ENCODE results near the gene JAKMIP1. TPM values are rescaled to one million over a fixed set of nuclear protein-coding genes. Genes with fewer than 3 reads are reported as not detected.

JAKMIP1 gene
- polyA plus RNA-seq, 3 donors, result 0.08 TPM; not detected in 2

DNA sequence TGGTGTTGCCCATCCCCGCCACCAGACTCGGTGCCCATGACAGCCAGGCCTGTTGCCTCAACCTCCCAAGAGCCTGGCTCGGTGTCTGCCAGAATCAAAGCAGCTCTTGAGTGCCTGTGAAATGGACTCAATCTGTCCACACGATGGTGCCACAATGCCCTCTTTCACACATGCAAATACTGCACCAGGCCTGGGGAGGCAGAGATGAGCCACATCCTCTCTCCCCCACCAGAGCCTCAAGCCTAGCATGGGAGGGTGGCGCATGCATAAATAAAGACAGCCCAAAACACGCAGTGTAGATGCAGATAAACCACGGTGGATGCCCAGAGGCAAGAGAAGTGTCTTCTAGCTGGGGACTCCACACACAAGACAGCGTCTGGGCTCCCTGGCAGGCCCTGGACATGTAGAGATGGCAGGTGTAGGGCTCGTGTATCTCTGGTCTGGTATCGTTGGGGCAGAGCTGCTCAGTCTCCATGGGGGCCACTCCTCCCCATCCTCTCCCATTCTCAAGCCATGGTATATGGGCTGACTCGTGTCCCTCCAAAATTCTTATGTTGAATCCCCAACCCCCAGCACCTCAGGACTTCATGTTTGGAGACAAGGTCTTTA is 65.6 kb downstream of the JAKMIP1 start:
- TF ChIP-seq, protein P1, sequence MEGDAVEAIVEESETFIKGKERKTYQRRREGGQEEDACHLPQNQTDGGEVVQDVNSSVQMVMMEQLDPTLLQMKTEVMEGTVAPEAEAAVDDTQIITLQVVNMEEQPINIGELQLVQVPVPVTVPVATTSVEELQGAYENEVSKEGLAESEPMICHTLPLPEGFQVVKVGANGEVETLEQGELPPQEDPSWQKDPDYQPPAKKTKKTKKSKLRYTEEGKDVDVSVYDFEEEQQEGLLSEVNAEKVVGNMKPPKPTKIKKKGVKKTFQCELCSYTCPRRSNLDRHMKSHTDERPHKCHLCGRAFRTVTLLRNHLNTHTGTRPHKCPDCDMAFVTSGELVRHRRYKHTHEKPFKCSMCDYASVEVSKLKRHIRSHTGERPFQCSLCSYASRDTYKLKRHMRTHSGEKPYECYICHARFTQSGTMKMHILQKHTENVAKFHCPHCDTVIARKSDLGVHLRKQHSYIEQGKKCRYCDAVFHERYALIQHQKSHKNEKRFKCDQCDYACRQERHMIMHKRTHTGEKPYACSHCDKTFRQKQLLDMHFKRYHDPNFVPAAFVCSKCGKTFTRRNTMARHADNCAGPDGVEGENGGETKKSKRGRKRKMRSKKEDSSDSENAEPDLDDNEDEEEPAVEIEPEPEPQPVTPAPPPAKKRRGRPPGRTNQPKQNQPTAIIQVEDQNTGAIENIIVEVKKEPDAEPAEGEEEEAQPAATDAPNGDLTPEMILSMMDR (IDR thresholded peaks at IDR 0.05), result no peak
- H3K27me3 Mint-ChIP-seq (ENCODE audit: low read depth in 3 of 3), result peaks cover 4 to 9% (median 4%) of the 10 kb centered on the region in 3 donors
- no peak overlapping the region for H3K4me2 ChIP-seq (replicated peaks; ENCODE audit: extremely low read depth, low read length, poor library complexity, severe bottlenecking)
- no peaks in the 10 kb centered on the region for H3K79me2 ChIP-seq (ENCODE audit: insufficient read depth, low read length)
- H3K4me1 ChIP-seq (ENCODE audit: control insufficient read depth in 1 of 2, insufficient read depth in 2 of 2, low read length in 2 of 2), result no peaks in the 10 kb centered on the region
- WGBS (ENCODE audit: insufficient coverage), result 87% methylated on average over 3 of the region's 11 CpGs
- H3K9ac ChIP-seq (ENCODE audit: insufficient read depth, low read length, poor library complexity, severe bottlenecking), result no peak overlapping the region
- no peak for DNase-seq
- peaks cover 0 to 8% (median 1%) of the 10 kb centered on the region in 7 donors for H3K9me3 Mint-ChIP-seq
- H3K9me3 ChIP-seq (replicated peaks in 1 of 2; ENCODE audit: control insufficient read depth in 1 of 2, insufficient read depth in 1 of 2, low read length in 2 of 2), result no peaks in the 10 kb centered on the region
- no peak overlapping the region for H2AFZ ChIP-seq (ENCODE audit: insufficient read depth, low read depth, low read length, poor library complexity, severe bottlenecking)
- no peaks in the 10 kb centered on the region for H3K36me3 ChIP-seq (replicated peaks in 1 of 2; ENCODE audit: control insufficient read depth in 1 of 2, insufficient read depth in 2 of 2, low read length in 2 of 2)
- H3K4me1 Mint-ChIP-seq, result no peaks in the 10 kb centered on the region
- H3K4me3 ChIP-seq (replicated peaks in 1 of 3; ENCODE audit: low read depth in 2 of 3, low read length in 3 of 3), result no peak overlapping the region
- intact Hi-C loops (cut with micrococcal nuclease), result no loop called here
- no peak overlapping the region for H3K27ac ChIP-seq (ENCODE audit: low read depth in 1 of 2, low read length in 2 of 2)
- H4K20me1 ChIP-seq (ENCODE audit: insufficient read depth, low read length), result no peaks in the 10 kb centered on the region
- no peaks in the 10 kb centered on the region for H3K36me3 Mint-ChIP-seq
- H3K4me3 Mint-ChIP-seq, result no peak overlapping the region
- no peak overlapping the region for H3K27ac Mint-ChIP-seq
- no peaks in the 10 kb centered on the region for H3K27me3 ChIP-seq (ENCODE audit: control insufficient read depth in 2 of 2, insufficient read depth in 2 of 2, low read length in 2 of 2)

DNA sequence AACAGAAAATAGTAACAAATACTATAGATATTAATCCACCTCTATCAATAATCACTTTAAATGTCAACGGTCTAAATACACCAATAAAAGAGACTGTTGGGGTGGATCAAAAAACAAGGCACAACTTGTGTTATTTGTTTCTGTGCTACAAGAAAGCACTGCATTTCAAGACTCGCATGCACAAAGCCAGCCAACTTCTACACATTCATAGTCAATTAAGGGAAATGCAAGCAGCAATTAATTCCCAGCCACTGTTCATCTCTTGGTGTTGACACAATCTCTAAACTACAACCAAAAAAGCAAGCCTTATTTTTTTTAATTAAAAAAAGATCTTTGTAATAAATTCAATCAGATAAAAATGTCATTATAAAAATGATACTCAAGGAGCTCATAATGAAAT is 67.6 kb downstream of the JAKMIP1 start:
- Histone ChIP-seq H3K79me2 (ENCODE audit: insufficient read depth, low read length) (no peaks in the 10 kb centered on the region), H3K36me3 (replicated peaks in 1 of 2; ENCODE audit: control insufficient read depth in 1 of 2, insufficient read depth in 2 of 2, low read length in 2 of 2) (no peaks in the 10 kb centered on the region), H3K27ac (ENCODE audit: low read depth in 1 of 2, low read length in 2 of 2) (no peak overlapping the region), H3K9ac (ENCODE audit: insufficient read depth, low read length, poor library complexity, severe bottlenecking) (no peak overlapping the region), H3K27me3 (ENCODE audit: control insufficient read depth in 2 of 2, insufficient read depth in 2 of 2, low read length in 2 of 2) (no peaks in the 10 kb centered on the region), H3K4me3 (replicated peaks in 1 of 3; ENCODE audit: low read depth in 2 of 3, low read length in 3 of 3) (no peak overlapping the region), H3K4me2 (replicated peaks; ENCODE audit: extremely low read depth, low read length, poor library complexity, severe bottlenecking) (no peak overlapping the region), H3K9me3 (replicated peaks in 1 of 2; ENCODE audit: control insufficient read depth in 1 of 2, insufficient read depth in 1 of 2, low read length in 2 of 2) (no peaks in the 10 kb centered on the region), H2AFZ (ENCODE audit: insufficient read depth, low read depth, low read length, poor library complexity, severe bottlenecking) (no peak overlapping the region), H3K4me1 (ENCODE audit: control insufficient read depth in 1 of 2, insufficient read depth in 2 of 2, low read length in 2 of 2) (no peaks in the 10 kb centered on the region), H4K20me1 (ENCODE audit: insufficient read depth, low read length) (no peaks in the 10 kb centered on the region)
- no peak for DNase-seq
- no peak overlapping the region for H3K4me3 Mint-ChIP-seq
- H3K27me3 Mint-ChIP-seq (ENCODE audit: low read depth in 3 of 3), result peaks cover 3 to 9% (median 5%) of the 10 kb centered on the region in 3 donors
- no peak overlapping the region for H3K27ac Mint-ChIP-seq
- 83% methylated on average over 2 of the region's 2 CpGs for WGBS (ENCODE audit: insufficient coverage)
- no peaks in the 10 kb centered on the region for H3K36me3 Mint-ChIP-seq
- TF ChIP-seq, protein P1 (IDR thresholded peaks at IDR 0.05), result no peak
- intact Hi-C loops (cut with micrococcal nuclease), result no loop called here
- peaks cover 0 to 5% (median 1%) of the 10 kb centered on the region in 7 donors for H3K9me3 Mint-ChIP-seq
- no peaks in the 10 kb centered on the region for H3K4me1 Mint-ChIP-seq

Measured in CD14-positive monocyte (primary cell).